Stomach smooth muscle (tissue), 2 donors: ENCODE measurements around the gene PADI1.

ENCODE experiments used
- H3K27ac ChIP-seq: one replicate; pipeline ENCODE4 v1.7.0; 2013; ENCODE audit warnings: mild to moderate bottlenecking, low read length, inconsistent platforms
- H3K27me3 ChIP-seq, 2 donors: one replicate each; pipeline ENCODE4 v1.7.0; 2013; ENCODE audit warnings: low read length in 2 of 2; ENCODE audit not compliant: insufficient read depth in 2 of 2, control insufficient read depth in 1 of 2
- H3K36me3 ChIP-seq, 2 donors: one replicate each; pipeline ENCODE4 v1.7.0; 2013; ENCODE audit warnings: low read length in 2 of 2; ENCODE audit not compliant: control insufficient read depth in 2 of 2, insufficient read depth in 2 of 2
- H3K4me1 ChIP-seq: one replicate; pipeline ENCODE4 v1.7.0; 2013; ENCODE audit warnings: low read length; ENCODE audit not compliant: control insufficient read depth, insufficient read depth
- H3K4me3 ChIP-seq, 2 donors: one replicate each; pipeline ENCODE4 v1.7.0; 2013; ENCODE audit warnings: low read length in 2 of 2
- H3K9ac ChIP-seq, 2 donors: one replicate each; pipeline ENCODE4 v1.7.0; 2013; ENCODE audit warnings: low read length in 2 of 2, mild to moderate bottlenecking in 1 of 2
- H3K9me3 ChIP-seq, 2 donors: one replicate each; pipeline ENCODE4 v1.7.0; 2013; ENCODE audit warnings: low read length in 2 of 2; ENCODE audit not compliant: control insufficient read depth in 2 of 2
- donor health status: healthy.
- donor health status: Pancreatic carcinoma.

Gene PADI1

GRCh38 chr1:17222557-17222956, 17.6 kb downstream of the PADI1 start:
- H3K27me3 ChIP-seq: peaks cover 10% of the 10 kb centered on the region in 2 donors
- H3K27ac ChIP-seq: no peak overlapping the region
- no peak overlapping the region for H3K9ac ChIP-seq
- H3K36me3 ChIP-seq: no peaks in the 10 kb centered on the region
- H3K4me1 ChIP-seq: no peaks in the 10 kb centered on the region
- H3K9me3 ChIP-seq: no peaks in the 10 kb centered on the region
- H3K4me3 ChIP-seq: no peak overlapping the region

DNA sequence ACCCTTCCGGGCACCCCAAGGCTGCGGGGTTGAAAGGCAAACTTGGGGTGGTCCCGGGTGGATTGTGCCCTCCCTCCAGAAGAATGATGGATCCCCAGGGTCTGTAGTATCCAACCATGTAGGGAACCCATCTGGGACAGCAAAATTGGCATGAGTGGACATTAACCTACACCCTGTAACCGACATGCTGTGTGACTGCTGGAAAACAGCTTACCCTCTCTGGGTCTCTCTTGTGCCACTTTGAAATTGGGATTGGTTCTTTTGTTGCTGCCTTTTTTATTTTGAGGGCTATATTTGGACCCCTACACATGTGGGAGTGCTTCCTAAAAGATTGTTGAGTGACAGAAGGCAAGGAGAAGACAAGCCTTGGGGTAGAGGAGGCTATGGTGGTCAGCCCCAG, 19.5 kb downstream of the PADI1 start:
- H3K9ac ChIP-seq: no peak overlapping the region
- H3K36me3 ChIP-seq: no peaks in the 10 kb centered on the region

GRCh38 chr1:17225140-17225539, 20.2 kb downstream of the PADI1 start:
- no peak overlapping the region for H3K4me3 ChIP-seq
- no peak overlapping the region for H3K27ac ChIP-seq
- no peaks in the 10 kb centered on the region for H3K36me3 ChIP-seq
- no peaks in the 10 kb centered on the region for H3K9me3 ChIP-seq
- no peaks in the 10 kb centered on the region for H3K4me1 ChIP-seq
- peaks cover 10% of the 10 kb centered on the region in 2 donors for H3K27me3 ChIP-seq
- no peak overlapping the region for H3K9ac ChIP-seq

More for the DNA sequence above, 19.5 kb downstream of the PADI1 start:
- Histone ChIP-seq H3K4me1 (no peaks in the 10 kb centered on the region), H3K4me3 (no peak overlapping the region), H3K9me3 (no peaks in the 10 kb centered on the region), H3K27ac (no peak overlapping the region), H3K27me3 (peaks cover 10% of the 10 kb centered on the region in 2 donors)

DNA sequence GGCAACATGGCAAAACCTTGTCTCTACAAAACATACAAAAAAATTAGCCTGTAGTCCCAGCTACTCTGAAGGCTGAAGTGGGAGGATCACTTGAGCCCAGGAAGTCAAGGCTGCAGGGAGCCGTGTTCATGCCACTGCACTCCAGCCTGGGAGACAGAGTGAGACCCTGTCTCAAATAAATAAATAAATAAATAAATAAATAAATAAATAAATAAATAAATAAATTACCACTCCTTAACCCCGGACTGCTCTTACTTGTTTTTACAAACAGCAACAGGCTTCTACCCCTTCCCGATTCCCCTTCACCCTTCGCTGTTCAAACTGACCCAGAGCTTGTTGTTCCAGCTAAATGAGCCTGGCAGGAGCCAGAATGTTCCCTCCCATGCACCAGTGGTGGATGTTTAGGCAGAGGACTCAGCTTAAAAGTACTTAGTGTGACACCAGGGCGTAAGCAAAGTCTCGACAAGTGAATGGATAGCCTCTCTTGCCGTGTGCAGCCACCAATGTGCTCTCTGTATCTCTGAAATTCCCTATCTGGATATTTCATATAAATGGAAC, 22.5 kb downstream of the PADI1 start:
- H3K36me3 ChIP-seq: no peaks in the 10 kb centered on the region
- no peak overlapping the region for H3K27ac ChIP-seq
- H3K9ac ChIP-seq: no peak overlapping the region
- peaks cover 6 to 7% of the 10 kb centered on the region in 2 donors for H3K27me3 ChIP-seq
- H3K9me3 ChIP-seq: no peaks in the 10 kb centered on the region
- no peaks in the 10 kb centered on the region for H3K4me1 ChIP-seq
- H3K4me3 ChIP-seq: no peak overlapping the region

DNA sequence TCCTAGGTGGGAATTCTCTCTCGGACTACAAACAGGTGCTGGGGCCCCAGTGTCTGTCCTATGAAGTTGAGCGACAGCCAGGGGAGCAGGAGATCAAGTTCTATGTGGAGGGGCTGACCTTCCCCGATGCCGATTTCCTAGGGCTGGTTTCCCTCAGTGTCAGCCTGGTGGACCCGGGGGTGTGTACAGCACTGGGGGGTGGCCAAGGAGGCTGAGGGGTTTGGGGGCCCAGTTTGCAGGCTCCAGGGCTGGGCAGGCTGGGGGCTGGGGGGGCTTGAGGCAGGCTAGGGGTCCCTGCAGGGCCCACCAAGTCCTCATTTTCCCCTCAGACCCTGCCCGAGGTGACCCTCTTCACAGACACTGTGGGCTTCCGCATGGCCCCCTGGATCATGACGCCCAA, 23.7 kb downstream of the PADI1 start:
- Histone ChIP-seq H3K27ac (no peak overlapping the region), H3K36me3 (no peaks in the 10 kb centered on the region), H3K9me3 (no peaks in the 10 kb centered on the region), H3K27me3 (peaks cover 5 to 7% of the 10 kb centered on the region in 2 donors), H3K4me1 (peaks cover under 1% of the 10 kb centered on the region), H3K9ac (no peak overlapping the region), H3K4me3 (no peak overlapping the region)

DNA sequence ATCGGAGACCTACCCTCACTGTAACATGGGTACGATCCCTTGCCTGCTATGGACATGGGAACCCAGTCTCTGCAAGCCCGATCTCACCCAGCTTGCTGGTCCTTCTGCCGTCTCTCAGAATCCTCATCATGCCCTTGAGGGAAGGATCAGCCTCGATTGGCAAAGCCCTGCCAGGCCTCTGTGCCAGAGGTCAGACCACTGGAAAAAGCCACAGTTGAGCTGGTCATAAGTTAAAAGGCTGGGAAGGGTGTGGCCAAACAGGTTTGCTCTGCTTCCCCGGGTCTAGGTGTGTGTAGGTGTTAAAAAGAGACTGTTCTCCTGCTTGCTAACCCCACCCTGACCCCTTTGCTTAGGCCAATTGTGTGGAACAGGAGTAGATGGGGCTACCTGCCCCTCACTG, 24.5 kb downstream of the PADI1 start:
- Histone ChIP-seq H3K9ac (no peak overlapping the region), H3K36me3 (no peaks in the 10 kb centered on the region), H3K27ac (no peak overlapping the region), H3K9me3 (no peaks in the 10 kb centered on the region), H3K27me3 (peaks cover 3 to 7% of the 10 kb centered on the region in 2 donors), H3K4me1 (peaks cover 5% of the 10 kb centered on the region), H3K4me3 (no peak overlapping the region)

DNA sequence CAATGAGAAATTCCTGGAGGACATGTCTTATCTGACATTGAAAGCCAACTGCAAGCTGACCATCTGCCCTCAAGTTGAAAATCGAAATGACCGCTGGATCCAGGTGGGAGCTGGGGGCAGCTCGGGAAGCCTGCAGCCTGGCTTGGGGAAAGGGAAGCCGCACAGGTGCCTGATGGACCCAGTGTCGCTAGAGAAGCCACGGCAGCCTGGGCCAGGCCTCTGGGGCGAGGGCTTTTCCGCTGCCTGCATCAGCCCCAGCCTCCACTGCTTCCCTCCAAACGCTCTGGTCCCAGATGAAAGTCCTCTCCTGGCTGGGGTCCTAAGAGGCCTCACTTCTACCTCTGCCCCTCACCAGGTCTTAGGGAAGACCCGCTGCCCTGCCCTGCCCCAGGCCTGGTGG, 25.2 kb downstream of the PADI1 start:
- peaks cover 5% of the 10 kb centered on the region for H3K4me1 ChIP-seq
- H3K9me3 ChIP-seq: no peaks in the 10 kb centered on the region
- no peak overlapping the region for H3K9ac ChIP-seq
- H3K36me3 ChIP-seq: no peaks in the 10 kb centered on the region
- H3K27me3 ChIP-seq: peaks cover under 1 to 3% of the 10 kb centered on the region in 2 donors
- no peak overlapping the region for H3K4me3 ChIP-seq
- no peak overlapping the region for H3K27ac ChIP-seq

DNA sequence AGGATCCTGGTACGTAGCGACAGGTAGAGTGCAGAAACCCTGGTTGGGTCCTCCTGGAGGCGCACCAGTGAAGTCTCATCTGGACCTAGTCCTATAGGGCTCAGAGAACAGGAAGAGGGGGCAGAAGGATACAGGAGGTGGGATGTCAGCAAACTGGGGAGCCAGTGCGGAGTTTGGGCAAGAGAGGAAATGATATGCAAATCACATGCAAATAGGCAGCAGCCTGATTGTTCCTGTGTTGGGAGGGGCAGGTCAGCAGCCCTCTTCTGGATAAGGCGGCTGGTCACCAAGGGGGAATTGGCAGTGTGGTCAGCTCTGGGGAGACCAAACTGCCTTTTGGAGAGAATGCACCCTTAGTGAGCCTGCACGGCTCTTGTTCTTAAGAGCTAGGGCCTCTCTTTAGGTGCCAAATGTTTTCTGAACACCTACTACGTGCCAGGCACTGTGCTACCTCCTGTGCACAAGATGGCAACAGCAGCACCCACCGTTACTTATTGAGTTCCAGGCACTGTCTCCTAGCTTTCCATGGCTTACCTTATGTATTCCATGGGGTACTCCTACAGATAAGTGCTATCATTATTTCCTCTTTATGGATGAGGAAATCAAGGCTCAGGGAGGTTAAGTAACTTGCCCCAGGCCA, 25.9 kb downstream of the PADI1 start:
- no peak overlapping the region for H3K4me3 ChIP-seq
- H3K9ac ChIP-seq: no peak overlapping the region
- peaks cover 5% of the 10 kb centered on the region for H3K4me1 ChIP-seq
- H3K36me3 ChIP-seq: no peaks in the 10 kb centered on the region
- H3K27ac ChIP-seq: no peak overlapping the region
- H3K27me3 ChIP-seq: peaks cover 0 to 3% of the 10 kb centered on the region in 2 donors
- H3K9me3 ChIP-seq: no peaks in the 10 kb centered on the region

DNA sequence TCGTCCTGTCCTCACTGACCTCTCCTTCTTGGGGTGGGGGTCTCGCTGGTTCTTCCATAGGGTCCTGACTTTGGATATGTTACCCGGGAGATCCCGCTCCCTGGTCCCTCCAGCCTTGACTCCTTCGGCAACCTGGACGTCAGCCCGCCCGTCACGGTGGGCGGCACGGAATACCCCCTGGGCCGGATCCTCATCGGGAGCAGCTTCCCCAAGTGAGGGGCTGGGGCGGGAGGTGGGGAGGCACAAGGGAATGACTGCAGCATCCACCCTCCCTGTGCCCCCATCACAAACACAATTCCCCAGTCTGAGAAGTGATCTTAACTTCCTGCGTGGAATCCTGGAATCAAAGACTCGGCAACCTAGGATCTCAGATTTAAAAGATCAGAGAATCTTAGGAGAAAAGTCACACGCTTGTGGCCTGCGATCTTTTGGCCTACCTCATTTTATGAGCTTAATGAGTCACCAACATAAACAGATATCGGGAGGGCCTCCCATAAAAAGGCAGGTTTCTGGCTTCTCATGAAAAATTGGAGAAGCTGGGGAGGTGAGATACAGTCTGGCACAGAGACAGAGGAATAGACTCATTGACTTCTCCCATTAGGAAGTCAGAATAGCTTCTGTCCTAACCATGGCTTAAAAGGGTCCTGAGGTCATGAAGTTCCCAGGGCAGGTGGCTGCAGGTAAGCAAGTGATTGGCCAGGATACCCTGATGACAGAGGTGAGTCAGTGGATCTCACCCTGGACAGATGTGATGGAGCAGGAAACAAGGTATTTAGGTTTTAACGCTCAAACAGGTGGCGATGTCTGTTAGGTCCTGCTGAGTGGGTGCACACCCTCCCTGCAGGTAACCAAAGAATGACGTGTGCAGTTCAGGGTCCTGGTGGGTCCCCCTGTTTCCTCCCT, 28.1 kb downstream of the PADI1 start:
- Histone ChIP-seq H3K9ac (no peak overlapping the region), H3K4me1 (peaks cover 5% of the 10 kb centered on the region), H3K27ac (no peak overlapping the region)

GRCh38 chr1:17233675-17234320, 28.9 kb downstream of the PADI1 start:
- H3K4me1 ChIP-seq: peaks cover 5% of the 10 kb centered on the region
- peaks cover 0 to 5% of the 10 kb centered on the region in 2 donors for H3K27me3 ChIP-seq
- H3K4me3 ChIP-seq: no peak overlapping the region
- no peak overlapping the region for H3K9ac ChIP-seq
- H3K27ac ChIP-seq: no peak overlapping the region
- no peaks in the 10 kb centered on the region for H3K9me3 ChIP-seq
- H3K36me3 ChIP-seq: no peaks in the 10 kb centered on the region

More for the DNA sequence above, 28.1 kb downstream of the PADI1 start:
- Histone ChIP-seq H3K27me3 (peaks cover 0 to 5% of the 10 kb centered on the region in 2 donors), H3K4me3 (no peak overlapping the region), H3K36me3 (no peaks in the 10 kb centered on the region), H3K9me3 (no peaks in the 10 kb centered on the region)
